Mesenchymal stem cell (in vitro differentiated cells and primary cell): ENCODE measurements around the gene CCDC51.

Experiments
- DNase-seq: peaks from one replicate; pipeline ENCODE4 v3.0.0-alpha.2; 2013
- H2AFZ ChIP-seq: one replicate; pipeline ENCODE4 v1.6.1; 2013; ENCODE audit warnings: low read depth, mild to moderate bottlenecking, control low read depth, inconsistent platforms, low read length, moderate library complexity
- H2AK5ac ChIP-seq: 2 replicates; pipeline ENCODE4 v1.6.1; 2013; ENCODE audit warnings: low read length, moderate library complexity, mild to moderate bottlenecking, inconsistent platforms; ENCODE audit not compliant: severe bottlenecking
- H2BK120ac ChIP-seq: one replicate; pipeline ENCODE4 v1.6.1; 2013; ENCODE audit warnings: low read depth, mild to moderate bottlenecking, inconsistent platforms, low read length, moderate library complexity
- H2BK12ac ChIP-seq, 2 experiments: one replicate each; pipeline ENCODE4 v1.6.1; 2013; ENCODE audit warnings: inconsistent platforms in 2 of 2, low read length in 2 of 2, mild to moderate bottlenecking in 2 of 2, moderate library complexity in 2 of 2, control low read depth in 1 of 2
- H2BK15ac ChIP-seq: one replicate; pipeline ENCODE4 v1.6.1; 2013; ENCODE audit warnings: mild to moderate bottlenecking, low read depth, inconsistent platforms; ENCODE audit not compliant: poor library complexity, severe bottlenecking
- H2BK5ac ChIP-seq: 2 replicates; pipeline ENCODE4 v1.6.1; 2013; ENCODE audit warnings: low read depth, mild to moderate bottlenecking, low read length, control low read depth, inconsistent platforms; ENCODE audit not compliant: poor library complexity, severe bottlenecking
- H3K14ac ChIP-seq, 2 experiments: one replicate each; pipeline ENCODE4 v1.6.1; 2013; ENCODE audit warnings: inconsistent platforms in 2 of 2, low read length in 2 of 2, control low read depth in 1 of 2, mild to moderate bottlenecking in 1 of 2, moderate library complexity in 1 of 2
- H3K18ac ChIP-seq, 2 experiments: one replicate each; pipeline ENCODE4 v1.6.1; 2013; ENCODE audit warnings: inconsistent platforms in 2 of 2, low read length in 2 of 2, control low read depth in 1 of 2, low read depth in 1 of 2, mild to moderate bottlenecking in 1 of 2
- H3K23ac ChIP-seq, 2 experiments: one replicate each; pipeline ENCODE4 v1.6.1; 2013; ENCODE audit warnings: inconsistent platforms in 2 of 2, low read length in 2 of 2, mild to moderate bottlenecking in 2 of 2, moderate library complexity in 2 of 2, control low read depth in 1 of 2
- H3K27ac ChIP-seq: 2 replicates; pipeline ENCODE4 v1.5.1; 2013; ENCODE audit warnings: mild to moderate bottlenecking, moderate library complexity, low read length, control low read depth, inconsistent platforms; ENCODE audit not compliant: poor library complexity, severe bottlenecking
- H3K27me3 ChIP-seq, 2 experiments: 2 replicates each; pipeline versions ENCODE4 v1.6.1 to v1.7.0; 2013; ENCODE audit warnings: low read length in 2 of 2, mild to moderate bottlenecking in 2 of 2, moderate library complexity in 2 of 2, control low read depth in 1 of 2, inconsistent platforms in 1 of 2; ENCODE audit not compliant: control insufficient read depth in 1 of 2, insufficient read depth in 1 of 2
- H3K36me3 ChIP-seq, 2 experiments: 2 replicates each; pipeline versions ENCODE4 v1.6.1 to v1.7.0; 2013; ENCODE audit warnings: low read length in 2 of 2, control low read depth in 1 of 2, inconsistent platforms in 1 of 2, low read depth in 1 of 2, mild to moderate bottlenecking in 1 of 2; ENCODE audit not compliant: insufficient read depth in 2 of 2, control insufficient read depth in 1 of 2
- H3K4ac ChIP-seq, 2 experiments: one replicate each; pipeline ENCODE4 v1.6.1; 2013; ENCODE audit warnings: inconsistent platforms in 2 of 2, low read length in 2 of 2, mild to moderate bottlenecking in 2 of 2, moderate library complexity in 2 of 2, control low read depth in 1 of 2, low read depth in 1 of 2
- H3K4me1 ChIP-seq: 2 replicates; pipeline ENCODE4 v1.6.1; 2013; ENCODE audit warnings: low read depth, low read length, control low read depth; ENCODE audit not compliant: control insufficient read depth, insufficient read depth
- H3K4me2 ChIP-seq: 2 replicates; pipeline ENCODE4 v1.6.1; 2013; ENCODE audit warnings: low read length, mild to moderate bottlenecking, inconsistent platforms; ENCODE audit not compliant: poor library complexity, severe bottlenecking
- H3K4me3 ChIP-seq, 2 experiments: 2 replicates each; pipeline versions ENCODE4 v1.5.1 to v1.7.0; 2013; ENCODE audit warnings: low read length in 2 of 2, mild to moderate bottlenecking in 2 of 2, control low read depth in 1 of 2, low read depth in 1 of 2; ENCODE audit not compliant: insufficient read depth in 1 of 2
- H3K79me1 ChIP-seq: replicated peaks from 2 replicates; pipeline ENCODE4 v1.6.1; 2013; ENCODE audit warnings: mild to moderate bottlenecking, control low read depth, low read length, inconsistent platforms; ENCODE audit not compliant: poor library complexity, severe bottlenecking
- H3K9ac ChIP-seq: 2 replicates; pipeline ENCODE4 v1.7.0; 2013; ENCODE audit warnings: mild to moderate bottlenecking, low read length, moderate library complexity
- H3K9me3 ChIP-seq: 2 replicates; pipeline ENCODE4 v1.7.0; 2013; ENCODE audit warnings: mild to moderate bottlenecking, low read length; ENCODE audit not compliant: control insufficient read depth
- H4K8ac ChIP-seq: one replicate; pipeline ENCODE4 v1.6.1; 2013; ENCODE audit warnings: inconsistent platforms, mild to moderate bottlenecking, low read length, moderate library complexity
- H4K91ac ChIP-seq: one replicate; pipeline ENCODE4 v1.6.1; 2013; ENCODE audit warnings: mild to moderate bottlenecking, low read length, inconsistent platforms
- WGBS: methylation state at CpG from one replicate; pipeline ENCODE4 v1.1.7; 2013; ENCODE audit warnings: mixed read lengths; 5-methylcytosine and 5-hydroxymethylcytosine counted together

The CCDC51 gene

DNA sequence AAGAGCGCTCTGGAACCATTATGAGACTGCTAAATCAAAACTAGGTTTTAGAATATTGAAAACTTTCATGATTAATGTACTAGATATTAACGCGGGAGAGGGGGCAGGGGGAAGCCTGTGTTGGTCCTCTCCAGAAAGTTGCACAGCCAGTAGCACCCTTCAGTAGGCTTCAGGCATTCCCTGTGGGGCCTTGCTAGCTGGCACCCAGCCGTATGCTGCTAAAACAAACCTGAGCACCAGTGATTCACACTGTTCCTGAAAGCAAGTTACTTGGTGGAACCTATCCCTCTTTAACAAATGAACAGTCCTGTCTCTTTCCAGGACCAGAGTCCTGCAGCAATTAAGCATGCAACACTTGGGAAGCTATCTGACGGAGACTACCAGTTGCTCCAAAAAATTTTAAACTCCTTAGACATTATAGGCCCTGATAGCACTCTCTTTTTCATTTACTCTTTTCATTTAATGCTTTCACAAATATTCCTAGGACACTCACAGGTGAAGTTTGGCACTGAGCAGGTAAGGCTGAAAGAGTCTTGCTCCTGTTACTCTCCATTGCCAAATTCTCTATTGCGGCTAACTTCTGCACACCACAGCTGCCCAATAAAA, 5.5 kb upstream of the CCDC51 start:
- no peak overlapping the region for H3K23ac ChIP-seq
- peak overlapping the region; percentile 70 for H3K4me2 ChIP-seq
- peak overlapping the region in 1 of 2 experiments; percentile 100 for H3K4me3 ChIP-seq
- no peak for DNase-seq
- H2BK15ac ChIP-seq = no peak overlapping the region
- H3K18ac ChIP-seq = no peak overlapping the region
- H4K8ac ChIP-seq = peak overlapping the region; percentile 39
- H4K91ac ChIP-seq = no peak overlapping the region
- peak overlapping the region; percentile 94 for H3K9ac ChIP-seq
- H2BK12ac ChIP-seq = no peak overlapping the region
- no peak overlapping the region for H2AK5ac ChIP-seq
- H3K36me3 ChIP-seq = peaks cover 23 to 38% of the 10 kb centered on the region in 2 experiments
- peaks cover 14% of the 10 kb centered on the region for H3K79me1 ChIP-seq
- H2BK5ac ChIP-seq = no peak overlapping the region
- H3K4me1 ChIP-seq = peaks cover 5% of the 10 kb centered on the region
- 81% methylated on average over 5 of the region's 6 CpGs for WGBS
- H2AFZ ChIP-seq = no peak overlapping the region
- H3K27me3 ChIP-seq = no peaks in the 10 kb centered on the region
- H3K4ac ChIP-seq = peak overlapping the region in 1 of 2 experiments; percentile 41
- H3K9me3 ChIP-seq = no peaks in the 10 kb centered on the region
- no peak overlapping the region for H3K14ac ChIP-seq
- H2BK120ac ChIP-seq = no peak overlapping the region
- H3K27ac ChIP-seq = no peak overlapping the region

DNA sequence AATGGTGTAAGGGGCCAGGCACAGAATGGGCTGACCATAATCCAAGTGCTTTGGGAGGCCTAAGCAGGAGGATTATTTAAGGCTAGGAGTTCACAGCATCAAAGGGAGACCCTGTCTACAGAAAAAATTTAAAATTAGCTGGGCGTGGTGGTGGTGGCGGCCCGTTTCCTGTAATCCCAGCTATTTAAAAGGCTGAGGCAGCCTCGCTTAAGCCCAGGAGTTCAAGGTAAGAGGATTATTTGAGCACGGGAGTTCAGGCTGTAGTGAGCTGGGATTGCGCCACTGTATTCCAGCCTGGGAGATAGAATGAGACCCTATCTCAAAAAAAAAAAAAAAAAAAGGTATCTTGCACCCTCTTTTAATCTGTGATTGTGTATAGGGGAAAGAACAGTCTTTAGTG, 2.0 kb upstream of the CCDC51 start:
- H3K4ac ChIP-seq = no peak overlapping the region
- no peak overlapping the region for H2BK5ac ChIP-seq
- H3K14ac ChIP-seq = no peak overlapping the region
- H2AFZ ChIP-seq = no peak overlapping the region
- H3K9ac ChIP-seq = peak overlapping the region; percentile 93
- H2BK15ac ChIP-seq = no peak overlapping the region
- H3K18ac ChIP-seq = no peak overlapping the region
- H3K4me1 ChIP-seq = peaks cover 6% of the 10 kb centered on the region
- H2BK120ac ChIP-seq = no peak overlapping the region
- H3K23ac ChIP-seq = no peak overlapping the region
- H4K91ac ChIP-seq = no peak overlapping the region
- H3K36me3 ChIP-seq = peaks cover 23 to 33% of the 10 kb centered on the region in 2 experiments
- no peaks in the 10 kb centered on the region for H3K27me3 ChIP-seq
- H4K8ac ChIP-seq = no peak overlapping the region
- 92% methylated on average over 6 of the region's 6 CpGs for WGBS
- no peak overlapping the region for H3K27ac ChIP-seq
- H2AK5ac ChIP-seq = peak overlapping the region; percentile 57
- H3K9me3 ChIP-seq = no peaks in the 10 kb centered on the region
- no peak for DNase-seq
- H3K4me2 ChIP-seq = no peak overlapping the region
- H3K4me3 ChIP-seq = peak overlapping the region in 1 of 2 experiments; percentile 94
- no peak overlapping the region for H2BK12ac ChIP-seq
- peaks cover 17% of the 10 kb centered on the region for H3K79me1 ChIP-seq

- WGBS = under 1% methylated on average over 18 of the region's 21 CpGs
- H2AK5ac ChIP-seq = no peak overlapping the region
- H2AFZ ChIP-seq = no peak overlapping the region
- peak overlapping the region; percentile 46 for H3K4me2 ChIP-seq
- peak overlapping the region in 1 of 2 experiments; percentile 92 for H3K18ac ChIP-seq
- peaks cover 13% of the 10 kb centered on the region for H3K79me1 ChIP-seq
- peak overlapping the region in 1 of 2 experiments; percentile 96 for H3K4ac ChIP-seq
- no peaks in the 10 kb centered on the region for H3K9me3 ChIP-seq
- no peak overlapping the region for H2BK12ac ChIP-seq
- peak overlapping the region; percentile 88 to 94 for H3K4me3 ChIP-seq
- no peak overlapping the region for H4K8ac ChIP-seq
- peaks cover 6% of the 10 kb centered on the region for H3K4me1 ChIP-seq
- H3K9ac ChIP-seq = peak overlapping the region; percentile 93
- peak overlapping the region in 1 of 2 experiments; percentile 6 for H3K23ac ChIP-seq
- no peak overlapping the region for H3K14ac ChIP-seq
- no peak overlapping the region for H2BK15ac ChIP-seq
- H3K27ac ChIP-seq = peak overlapping the region; percentile 57
- no peak overlapping the region for H2BK5ac ChIP-seq
- no peaks in the 10 kb centered on the region for H3K27me3 ChIP-seq
- H2BK120ac ChIP-seq = no peak overlapping the region
- peak overlapping the region; percentile 91 for H4K91ac ChIP-seq
- DNase-seq = peak; percentile 40
- H3K36me3 ChIP-seq = peaks cover 23 to 33% of the 10 kb centered on the region in 2 experiments
Measured at GRCh38 chr3:48440590-48440958, 655 bp upstream of the CCDC51 start.

GRCh38 chr3:48437812-48438211, 2.1 kb downstream of the CCDC51 start:
- no peak for DNase-seq
- no peak overlapping the region for H3K4ac ChIP-seq
- H2BK5ac ChIP-seq = no peak overlapping the region
- H3K79me1 ChIP-seq = peaks cover 23% of the 10 kb centered on the region
- H3K9ac ChIP-seq = no peak overlapping the region
- H3K27ac ChIP-seq = no peak overlapping the region
- H3K4me2 ChIP-seq = no peak overlapping the region
- 94% methylated on average over 2 of the region's 4 CpGs for WGBS
- no peak overlapping the region for H2AK5ac ChIP-seq
- H3K18ac ChIP-seq = no peak overlapping the region
- H4K91ac ChIP-seq = no peak overlapping the region
- no peak overlapping the region for H4K8ac ChIP-seq
- H3K4me3 ChIP-seq = no peak overlapping the region
- peaks cover 20% of the 10 kb centered on the region for H3K4me1 ChIP-seq
- H2BK120ac ChIP-seq = no peak overlapping the region
- H2BK15ac ChIP-seq = no peak overlapping the region
- H3K27me3 ChIP-seq = no peaks in the 10 kb centered on the region
- no peaks in the 10 kb centered on the region for H3K9me3 ChIP-seq
- peaks cover 19 to 26% of the 10 kb centered on the region in 2 experiments for H3K36me3 ChIP-seq
- no peak overlapping the region for H3K14ac ChIP-seq
- H2AFZ ChIP-seq = no peak overlapping the region
- no peak overlapping the region for H3K23ac ChIP-seq
- no peak overlapping the region for H2BK12ac ChIP-seq
